PC-9 (cell line): ENCODE measurements around the gene ZDHHC18.

Source experiments
- CTCF ChIP-seq: fragments of 200-600 bp; sonication (generic); conservative IDR thresholded peaks from 2 replicates; pipeline ENCODE4 v1.6.1; 2017; ENCODE audit warnings: mixed run types, antibody characterized with exemption, mild to moderate bottlenecking, moderate library complexity
- EZH2 ChIP-seq: fragments of 200-600 bp; sonication (generic); IDR thresholded peaks from 2 replicates; pipeline ENCODE4 v1.8.0; 2017; ENCODE audit warnings: antibody characterized with exemption, low read depth

DNA sequence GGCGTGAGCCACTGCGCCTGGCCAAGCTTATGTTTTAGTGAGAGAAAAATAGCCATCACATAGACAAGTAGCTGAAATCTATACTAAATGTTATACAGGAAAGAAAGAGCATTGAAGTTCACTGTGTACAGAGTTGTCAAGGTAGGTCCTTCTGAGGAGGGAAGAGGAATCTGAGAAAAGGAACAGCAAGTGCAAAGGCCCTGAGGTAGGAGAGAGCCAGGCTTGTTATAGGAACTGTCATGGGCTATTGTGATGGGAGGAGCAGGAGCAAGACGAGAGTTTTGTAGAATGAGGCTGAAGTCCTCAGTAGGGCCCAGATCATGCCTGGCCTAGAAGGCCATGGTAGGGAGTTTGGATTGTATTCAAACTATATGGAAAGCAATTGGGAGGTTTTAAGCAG is 4.6 kb downstream of the ZDHHC18 start:
- TF ChIP-seq EZH2 (no peak), CTCF (no peak)
